Measurements from ENCODE around the gene SV2A. TPM values are rescaled to one million over a fixed set of nuclear protein-coding genes. Genes with fewer than 3 reads are reported as not detected.

SV2A gene
- total RNA-seq, 1 experiment from 2014 or later = 33.1 TPM

- H3K27me3 ChIP-seq (replicated peaks; ENCODE audit: insufficient read depth, low read depth, low read length, poor library complexity) = no peaks in the 10 kb centered on the region
- peaks cover 12% of the 10 kb centered on the region for H3K36me3 ChIP-seq (ENCODE audit: insufficient read depth, low read length, poor library complexity, severe bottlenecking)
- ChIA-PET CTCF (no interaction called here), POLR2A (ENCODE audit: low non-redundant PET) (no interaction called here)
- no peaks in the 10 kb centered on the region for H3K9me3 ChIP-seq (ENCODE audit: low read depth, low read length, poor library complexity, severe bottlenecking)
- no peak for DNase-seq (ENCODE audit: low spot score)
- H3K4me1 ChIP-seq (ENCODE audit: insufficient read depth, low read length, poor library complexity, severe bottlenecking) = peaks cover 19% of the 10 kb centered on the region
- intact Hi-C loops (cut with micrococcal nuclease; ENCODE audit: unreplicated experiment) = no loop called here
- H3K4me3 ChIP-seq (ENCODE audit: low read depth, low read length, poor library complexity, severe bottlenecking) = peak overlapping the region; percentile 72
- TF ChIP-seq CTCF (conservative IDR thresholded peaks at IDR 0.05; ENCODE audit: low read depth, low read length) (no peak), EZH2 (IDR thresholded peaks at IDR 0.05; ENCODE audit: borderline replicate concordance, low read depth, low read length, poor library complexity, severe bottlenecking) (no peak)
- no TSS peak for BruUV-seq (replicated peaks)
- peak overlapping the region; percentile 46 for H3K27ac ChIP-seq (ENCODE audit: low read depth, low read length, poor library complexity, severe bottlenecking)
Observed at GRCh38 chr1:149915429-149916192, 2.0 kb downstream of the SV2A start.

DNA sequence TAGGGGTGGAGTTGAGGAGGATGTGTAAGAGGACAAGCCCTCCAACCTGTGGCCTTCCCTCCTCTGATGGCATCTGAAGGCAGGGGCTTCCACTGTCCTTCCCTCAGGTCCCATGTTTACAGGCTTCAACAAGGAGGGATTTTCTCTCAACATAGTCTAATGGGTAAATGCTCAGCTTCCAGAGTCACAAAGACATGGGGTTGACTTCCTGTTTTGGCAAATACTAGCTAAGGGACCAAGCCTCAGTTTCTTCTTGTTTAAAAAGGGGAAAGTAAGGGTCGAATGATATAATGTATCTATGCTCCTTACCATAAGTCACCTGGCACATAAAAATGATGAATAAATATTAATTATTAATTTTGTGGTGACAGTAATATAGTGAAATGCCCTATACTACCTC is 3.1 kb downstream of the SV2A start:
- TF ChIP-seq CTCF (conservative IDR thresholded peaks at IDR 0.05; ENCODE audit: low read depth, low read length) (no peak), EZH2 (IDR thresholded peaks at IDR 0.05; ENCODE audit: borderline replicate concordance, low read depth, low read length, poor library complexity, severe bottlenecking) (no peak)
- H3K27ac ChIP-seq (ENCODE audit: low read depth, low read length, poor library complexity, severe bottlenecking) = no peak overlapping the region
- H3K4me1 ChIP-seq (ENCODE audit: insufficient read depth, low read length, poor library complexity, severe bottlenecking) = peaks cover 19% of the 10 kb centered on the region
- no TSS peak for BruUV-seq (replicated peaks)
- intact Hi-C loops (cut with micrococcal nuclease; ENCODE audit: unreplicated experiment) = no loop called here
- no peak overlapping the region for H3K4me3 ChIP-seq (ENCODE audit: low read depth, low read length, poor library complexity, severe bottlenecking)
- no peak for DNase-seq (ENCODE audit: low spot score)
- ChIA-PET CTCF (no interaction called here), POLR2A (ENCODE audit: low non-redundant PET) (no interaction called here)
- H3K36me3 ChIP-seq (ENCODE audit: insufficient read depth, low read length, poor library complexity, severe bottlenecking) = peaks cover 15% of the 10 kb centered on the region
- H3K9me3 ChIP-seq (ENCODE audit: low read depth, low read length, poor library complexity, severe bottlenecking) = no peaks in the 10 kb centered on the region
- H3K27me3 ChIP-seq (replicated peaks; ENCODE audit: insufficient read depth, low read depth, low read length, poor library complexity) = no peaks in the 10 kb centered on the region

DNA sequence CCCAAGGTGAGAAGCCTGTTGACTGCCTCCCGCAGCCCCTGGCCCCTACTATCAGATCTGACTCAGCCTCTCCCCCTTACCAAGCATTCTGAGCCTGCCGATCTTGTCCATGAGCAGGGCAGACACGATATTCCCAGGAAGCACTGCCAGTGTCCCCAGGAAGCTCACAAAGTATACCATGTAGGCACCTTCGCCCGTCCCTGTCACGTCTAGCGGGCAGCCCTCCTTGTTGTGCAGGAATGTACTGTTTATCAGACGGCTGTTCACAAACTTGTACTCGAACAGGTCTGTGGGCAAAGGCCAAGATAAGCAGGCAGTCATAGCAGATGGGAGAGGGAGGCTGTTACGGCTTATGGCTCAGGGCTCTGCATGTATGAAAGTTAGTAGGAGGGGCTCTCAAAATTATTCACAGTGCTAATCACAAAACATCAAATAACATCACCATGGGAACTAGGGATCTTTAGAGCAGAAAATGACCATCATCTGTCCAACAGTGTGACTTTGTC is 11.0 kb downstream of the SV2A start:
- ChIA-PET CTCF (no interaction called here), POLR2A (ENCODE audit: low non-redundant PET) (no interaction called here)
- Histone ChIP-seq H3K4me1 (ENCODE audit: insufficient read depth, low read length, poor library complexity, severe bottlenecking) (no peaks in the 10 kb centered on the region), H3K27me3 (replicated peaks; ENCODE audit: insufficient read depth, low read depth, low read length, poor library complexity) (no peaks in the 10 kb centered on the region), H3K36me3 (ENCODE audit: insufficient read depth, low read length, poor library complexity, severe bottlenecking) (peaks cover 20% of the 10 kb centered on the region), H3K4me3 (ENCODE audit: low read depth, low read length, poor library complexity, severe bottlenecking) (no peak overlapping the region), H3K27ac (ENCODE audit: low read depth, low read length, poor library complexity, severe bottlenecking) (no peak overlapping the region), H3K9me3 (ENCODE audit: low read depth, low read length, poor library complexity, severe bottlenecking) (no peaks in the 10 kb centered on the region)
- intact Hi-C loops (cut with micrococcal nuclease; ENCODE audit: unreplicated experiment) = no loop called here
- TF ChIP-seq EZH2 (IDR thresholded peaks at IDR 0.05; ENCODE audit: borderline replicate concordance, low read depth, low read length, poor library complexity, severe bottlenecking) (no peak), CTCF (conservative IDR thresholded peaks at IDR 0.05; ENCODE audit: low read depth, low read length) (no peak)
- BruUV-seq (replicated peaks) = no TSS peak
- DNase-seq (ENCODE audit: low spot score) = no peak
